HUES6 (cell line): ENCODE data around the gene ANO3.
"Not testable (repeated sequence)": the region's sequence is repeated elsewhere in the genome, so short reads cannot be mapped to it uniquely, and the experiment has no call there.

Source experiments
- H3K27ac ChIP-seq: 2 replicates; pipeline ENCODE4 v1.7.0; 2013; ENCODE audit warnings: low read depth, mild to moderate bottlenecking, low read length, inconsistent platforms
- H3K27me3 ChIP-seq: 2 replicates; pipeline ENCODE4 v1.6.1; 2013; ENCODE audit warnings: low read length; ENCODE audit not compliant: control insufficient read depth, insufficient read depth
- H3K36me3 ChIP-seq: 2 replicates; pipeline ENCODE4 v1.6.1; 2013; ENCODE audit warnings: low read length; ENCODE audit not compliant: control insufficient read depth, insufficient read depth
- H3K4me1 ChIP-seq: 2 replicates; pipeline ENCODE4 v1.6.1; 2013; ENCODE audit warnings: low read length; ENCODE audit not compliant: control insufficient read depth, insufficient read depth
- H3K4me3 ChIP-seq: 2 replicates; pipeline ENCODE4 v1.5.1; 2013; ENCODE audit warnings: low read depth, low read length
- H3K9ac ChIP-seq: one replicate; pipeline ENCODE4 v1.6.1; 2013; ENCODE audit warnings: mild to moderate bottlenecking, low read length
- H3K9me3 ChIP-seq: 2 replicates; pipeline ENCODE4 v1.6.1; 2013; ENCODE audit warnings: low read depth, low read length; ENCODE audit not compliant: control insufficient read depth, insufficient read depth

The ANO3 gene

GRCh38 chr11:26623076-26623659 lies 291.2 kb downstream of the ANO3 start:
- Histone ChIP-seq H3K27ac (no peak overlapping the region), H3K4me1 (peaks cover 7% of the 10 kb centered on the region), H3K9ac (no peak overlapping the region), H3K9me3 (no peaks in the 10 kb centered on the region), H3K4me3 (no peak overlapping the region), H3K36me3 (no peaks in the 10 kb centered on the region), H3K27me3 (no peaks in the 10 kb centered on the region)

GRCh38 chr11:26626346-26626745 lies 294.4 kb downstream of the ANO3 start:
- no peak overlapping the region for H3K9ac ChIP-seq
- no peaks in the 10 kb centered on the region for H3K9me3 ChIP-seq
- no peak overlapping the region for H3K4me3 ChIP-seq
- H3K27me3 ChIP-seq = no peaks in the 10 kb centered on the region
- H3K27ac ChIP-seq = no peak overlapping the region
- no peaks in the 10 kb centered on the region for H3K4me1 ChIP-seq
- no peaks in the 10 kb centered on the region for H3K36me3 ChIP-seq

DNA sequence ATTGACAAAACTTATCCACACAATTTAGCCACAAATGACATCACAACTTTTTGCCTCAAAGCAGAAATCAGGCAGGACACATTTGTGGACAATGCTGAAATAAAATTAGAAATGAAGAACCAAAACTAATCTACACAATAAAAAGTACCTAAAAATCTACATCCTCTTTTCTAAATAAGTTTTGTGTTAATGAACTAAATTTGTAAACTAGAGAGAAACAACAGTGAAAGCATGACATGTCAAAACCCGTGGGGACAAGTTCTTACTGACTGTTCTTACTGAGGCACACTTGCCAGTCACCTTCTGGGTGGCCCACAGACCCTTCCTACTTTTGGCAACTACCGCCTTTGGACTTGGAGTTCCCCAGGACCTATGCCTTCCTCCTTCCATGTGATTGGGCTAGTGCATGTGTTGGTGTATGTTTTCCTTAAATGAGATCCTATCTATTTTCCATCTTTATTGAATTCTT lies 300.8 kb downstream of the ANO3 start:
- no peak overlapping the region for H3K9ac ChIP-seq
- H3K27me3 ChIP-seq = no peaks in the 10 kb centered on the region
- no peaks in the 10 kb centered on the region for H3K36me3 ChIP-seq
- no peak overlapping the region for H3K4me3 ChIP-seq
- H3K9me3 ChIP-seq = no peaks in the 10 kb centered on the region
- H3K27ac ChIP-seq = no peak overlapping the region
- no peaks in the 10 kb centered on the region; the same call in 1 of the 2 replicates for H3K4me1 ChIP-seq

DNA sequence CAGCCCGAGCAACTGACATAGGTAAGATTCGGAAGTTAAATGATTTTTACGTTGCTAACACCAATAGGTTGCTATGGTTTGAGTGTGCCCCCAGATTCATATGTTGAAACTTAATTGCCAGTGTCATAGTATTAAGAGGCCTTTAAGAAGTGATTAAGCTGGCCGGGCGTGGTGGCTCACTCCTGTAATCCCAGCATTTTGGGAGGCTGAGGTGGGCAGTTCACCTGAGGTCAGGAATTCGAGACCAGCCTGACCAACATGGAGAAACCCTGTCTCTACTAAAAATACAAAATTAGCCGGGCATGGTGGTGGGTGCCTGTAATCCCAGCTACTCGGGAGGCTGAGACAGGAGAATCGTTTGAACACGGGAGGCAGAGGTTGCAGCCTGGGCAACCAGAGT lies 311.4 kb downstream of the ANO3 start:
- not testable (repeated sequence) for H3K4me1 ChIP-seq, H3K27ac ChIP-seq, H3K4me3 ChIP-seq, H3K27me3 ChIP-seq, H3K9ac ChIP-seq, H3K36me3 ChIP-seq, H3K9me3 ChIP-seq

DNA sequence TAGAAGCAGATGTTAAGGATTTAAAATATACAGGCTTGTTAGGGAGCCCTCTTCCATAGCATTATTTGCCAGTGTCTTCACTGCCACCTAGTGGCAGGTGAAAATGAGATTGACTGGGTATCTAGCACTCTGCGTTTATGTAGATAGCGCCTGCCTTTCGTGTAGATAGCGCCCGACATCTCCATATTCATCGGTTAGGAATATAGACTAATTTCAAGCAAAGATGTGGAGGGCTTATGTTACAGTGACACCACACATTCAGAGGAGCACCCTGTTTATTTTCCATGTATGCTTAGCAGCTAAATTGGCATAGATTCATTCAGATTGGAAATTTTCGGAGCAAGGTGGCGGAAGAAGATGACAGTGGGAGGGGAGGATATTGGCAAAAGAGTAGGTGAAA lies 318.0 kb downstream of the ANO3 start:
- H3K4me3 ChIP-seq = peak overlapping the region; percentile 20; the same call in 1 of the 2 replicates
- no peak overlapping the region for H3K27ac ChIP-seq
- H3K36me3 ChIP-seq = no peaks in the 10 kb centered on the region
- 0 out of 2 replicates have a peak, but pooled peaks cover 4% of the 10 kb centered on the region for H3K27me3 ChIP-seq
- H3K9me3 ChIP-seq = no peaks in the 10 kb centered on the region
- H3K9ac ChIP-seq = no peak overlapping the region
- no peaks in the 10 kb centered on the region for H3K4me1 ChIP-seq

GRCh38 chr11:26651916-26652315 lies 320.0 kb downstream of the ANO3 start:
- H3K4me3 ChIP-seq = no peak overlapping the region
- no peak overlapping the region for H3K9ac ChIP-seq
- no peak overlapping the region for H3K27ac ChIP-seq
- no peaks in the 10 kb centered on the region for H3K9me3 ChIP-seq
- no peaks in the 10 kb centered on the region for H3K4me1 ChIP-seq
- H3K27me3 ChIP-seq = 0 out of 2 replicates have a peak, but pooled peaks cover 4% of the 10 kb centered on the region
- H3K36me3 ChIP-seq = no peaks in the 10 kb centered on the region

DNA sequence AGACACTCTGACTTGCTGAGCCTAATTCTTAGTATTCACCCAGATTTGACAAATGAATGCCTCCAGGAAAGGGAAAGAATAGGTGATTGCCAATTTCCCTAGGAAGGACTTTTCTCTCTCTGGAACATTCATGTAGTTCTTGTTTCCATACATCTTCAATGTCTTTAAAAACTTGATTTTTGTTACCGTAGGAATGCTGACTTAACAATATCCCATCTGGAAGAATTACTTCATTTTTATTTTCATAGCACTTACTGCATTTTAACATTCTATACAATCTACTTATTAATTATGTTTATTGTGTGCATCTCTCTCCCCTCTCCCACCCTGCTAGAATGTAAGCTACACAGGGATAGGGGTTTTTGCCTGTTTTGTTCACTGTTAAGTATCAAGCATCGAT lies 323.4 kb downstream of the ANO3 start:
- H3K27me3 ChIP-seq = 0 out of 2 replicates have a peak, but pooled peaks cover under 1% of the 10 kb centered on the region
- no peaks in the 10 kb centered on the region for H3K9me3 ChIP-seq
- no peaks in the 10 kb centered on the region for H3K36me3 ChIP-seq

GRCh38 chr11:26662916-26663315 lies 331.0 kb downstream of the ANO3 start:
- Histone ChIP-seq H3K36me3 (no peaks in the 10 kb centered on the region), H3K9me3 (no peaks in the 10 kb centered on the region), H3K27me3 (no peaks in the 10 kb centered on the region), H3K9ac (no peak overlapping the region), H3K4me1 (peaks cover 6% of the 10 kb centered on the region; the same call in 1 of the 2 replicates), H3K4me3 (no peak overlapping the region), H3K27ac (no peak overlapping the region)

More for the DNA sequence above, 323.4 kb downstream of the ANO3 start:
- no peak overlapping the region for H3K27ac ChIP-seq
- no peaks in the 10 kb centered on the region for H3K4me1 ChIP-seq
- no peak overlapping the region for H3K9ac ChIP-seq
- no peak overlapping the region for H3K4me3 ChIP-seq

DNA sequence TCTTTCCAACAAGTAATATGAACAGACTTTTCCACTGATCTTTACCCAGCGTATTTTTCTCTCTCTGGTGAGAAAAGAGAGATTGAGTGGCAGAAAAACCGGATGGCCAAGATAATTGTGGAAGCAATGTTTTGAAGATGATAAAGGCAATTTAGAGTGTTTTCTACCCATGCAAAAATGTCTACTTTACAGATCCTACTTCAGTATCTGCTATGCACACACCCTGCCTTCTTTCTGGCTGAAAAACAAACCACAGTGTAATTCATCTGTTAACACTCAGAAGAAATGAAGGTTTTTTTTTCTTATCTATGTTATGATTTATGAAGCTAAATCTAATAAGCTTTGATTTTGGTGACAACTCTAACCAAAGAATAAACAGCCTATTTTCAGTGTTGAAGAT lies 333.1 kb downstream of the ANO3 start:
- H3K9me3 ChIP-seq = no peaks in the 10 kb centered on the region

DNA sequence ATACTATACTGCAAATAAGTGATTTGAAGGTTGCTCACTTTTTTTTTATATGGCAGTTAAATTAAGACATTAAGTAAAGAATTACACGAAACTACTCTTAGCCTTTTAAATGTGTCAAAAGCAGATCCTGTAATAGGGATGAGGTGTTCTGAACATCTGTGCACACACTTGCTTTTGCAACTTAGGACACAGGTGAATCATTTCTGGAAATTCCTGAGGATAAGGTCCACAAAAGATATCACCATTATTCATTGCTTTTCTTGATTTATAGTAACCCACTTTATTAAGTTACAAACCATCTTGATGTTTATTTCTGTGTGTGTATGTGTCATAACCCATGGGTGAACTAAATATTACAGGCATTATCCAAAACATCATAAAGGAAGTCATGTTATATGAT lies 334.0 kb downstream of the ANO3 start:
- no peak overlapping the region for H3K27ac ChIP-seq
- H3K27me3 ChIP-seq = no peaks in the 10 kb centered on the region
- H3K9me3 ChIP-seq = no peaks in the 10 kb centered on the region
- no peaks in the 10 kb centered on the region for H3K36me3 ChIP-seq
- peaks cover 6% of the 10 kb centered on the region; the same call in 1 of the 2 replicates for H3K4me1 ChIP-seq
- H3K4me3 ChIP-seq = no peak overlapping the region
- no peak overlapping the region for H3K9ac ChIP-seq

More for the DNA sequence above, 333.1 kb downstream of the ANO3 start:
- no peaks in the 10 kb centered on the region for H3K36me3 ChIP-seq
- H3K4me3 ChIP-seq = no peak overlapping the region
- no peak overlapping the region for H3K9ac ChIP-seq
- no peak overlapping the region for H3K27ac ChIP-seq
- H3K27me3 ChIP-seq = no peaks in the 10 kb centered on the region
- peaks cover 6% of the 10 kb centered on the region; the same call in 1 of the 2 replicates for H3K4me1 ChIP-seq

DNA sequence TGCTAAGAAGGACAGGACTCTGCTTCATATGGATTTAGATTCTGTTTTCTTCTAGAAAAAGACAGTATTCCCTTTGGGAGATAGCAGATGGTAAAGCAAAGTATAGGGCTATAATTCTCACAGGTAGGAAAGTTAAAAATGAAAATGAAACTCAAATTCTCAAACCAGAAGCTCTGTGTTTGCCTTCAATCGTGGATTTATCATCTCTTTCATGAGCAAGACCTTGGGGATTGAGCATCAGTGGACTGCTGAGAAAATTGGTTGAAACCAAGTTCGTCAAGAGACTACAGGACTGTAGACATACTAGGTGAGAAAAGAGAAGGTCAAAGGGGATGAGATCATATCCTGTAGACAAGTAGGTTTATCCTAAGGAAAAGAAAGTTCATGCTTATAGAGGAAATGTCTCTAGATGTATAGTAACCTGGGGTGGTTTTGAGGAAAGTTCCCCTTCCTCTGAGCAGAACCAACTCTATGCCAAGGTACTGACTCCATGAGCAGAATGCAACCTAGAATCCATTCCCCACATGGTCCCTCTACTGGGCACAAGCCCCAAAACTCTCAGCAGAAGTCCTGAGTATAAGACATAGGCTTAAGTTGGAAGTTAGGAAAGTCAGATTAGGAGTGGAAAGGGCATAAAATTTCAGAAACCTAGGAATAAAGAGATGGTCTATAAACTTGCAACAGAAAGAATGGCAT lies 343.5 kb downstream of the ANO3 start:
- Histone ChIP-seq H3K27ac (no peak overlapping the region), H3K9ac (no peak overlapping the region), H3K36me3 (no peaks in the 10 kb centered on the region), H3K4me3 (no peak overlapping the region), H3K4me1 (no peaks in the 10 kb centered on the region), H3K27me3 (no peaks in the 10 kb centered on the region), H3K9me3 (no peaks in the 10 kb centered on the region)
